ENCODE measurements around the gene S100A2. TPM values are rescaled to one million over a fixed set of nuclear protein-coding genes. Genes with fewer than 3 reads are reported as not detected.

The S100A2 gene
- total and polyA plus RNA-seq, 2 of the 13 experiments (the other 11 are each of a cell fraction or from before 2014, with no cell fraction given), result 1.2 TPM

DNA sequence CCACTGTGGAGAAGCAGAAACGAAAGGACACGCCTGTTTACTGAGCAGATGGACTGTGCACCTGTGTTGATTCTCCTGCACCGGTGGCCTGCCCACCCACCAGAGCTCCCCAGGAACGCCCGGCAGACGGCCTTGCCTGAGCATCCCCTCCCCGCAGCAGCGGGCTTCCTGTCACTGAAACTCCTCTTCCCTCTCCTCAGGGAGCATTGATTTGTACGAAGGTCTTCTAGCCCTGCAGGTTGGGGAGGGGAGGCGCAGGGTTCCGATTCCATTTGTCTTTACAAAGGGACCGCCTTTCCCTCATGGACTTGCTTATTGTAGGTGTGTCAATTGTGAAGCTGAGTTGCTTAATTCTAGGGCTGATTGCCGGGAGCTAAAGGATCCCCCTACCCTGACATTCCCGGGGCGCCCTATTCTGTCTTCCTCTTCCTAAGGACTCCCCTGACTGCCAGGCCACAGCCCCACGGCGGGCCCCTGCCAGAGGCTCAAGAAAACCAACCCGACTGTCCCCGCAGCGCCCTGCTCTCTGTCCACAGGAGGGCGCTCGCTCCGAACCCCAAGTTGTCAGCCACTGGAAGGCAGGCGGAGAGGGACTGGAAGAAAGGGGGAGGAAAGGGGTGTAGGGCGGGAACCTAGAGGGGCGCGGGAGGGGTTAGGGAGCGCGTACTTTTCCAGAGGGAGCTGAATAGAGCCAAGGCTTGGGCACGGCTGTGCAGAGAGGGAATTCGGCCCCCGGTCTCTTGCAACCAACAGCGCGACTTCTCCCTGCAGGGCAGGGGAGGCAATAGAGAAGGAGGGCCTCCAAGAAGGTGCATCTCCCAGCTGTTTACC lies 32.7 kb downstream of the S100A2 start (continued):
- TF ChIP-seq FOXJ3 (CRISPR knock-in tag; IDR thresholded peaks at IDR 0.05; ENCODE audit: borderline replicate concordance) (no peak; the same call in 1 of the 2 replicates), SRSF4 (IDR thresholded peaks at IDR 0.05; ENCODE audit: low read depth, low read length, poor library complexity, severe bottlenecking) (no peak), NFYB (CRISPR knock-in tag; IDR thresholded peaks at IDR 0.05) (0 out of 2 replicates have a peak, but pooled peaks have one; percentile 4), JUN (CRISPR knock-in tag; IDR thresholded peaks at IDR 0.05) (no peak), ZNF556 (CRISPR knock-in tag; IDR thresholded peaks at IDR 0.05; ENCODE audit: borderline replicate concordance) (no peak), KLF15 (CRISPR knock-in tag; IDR thresholded peaks at IDR 0.05; ENCODE audit: borderline replicate concordance) (no peak), ZIK1 (CRISPR knock-in tag; IDR thresholded peaks at IDR 0.05; ENCODE audit: borderline replicate concordance, low read depth) (no peak), YEATS4 (CRISPR knock-in tag; IDR thresholded peaks at IDR 0.05; ENCODE audit: borderline replicate concordance) (peak; percentile 31; the same call in 1 of the 2 replicates), ISX (CRISPR knock-in tag; conservative IDR thresholded peaks at IDR 0.05) (no peak)
- TF ChIP-seq, protein P1, sequence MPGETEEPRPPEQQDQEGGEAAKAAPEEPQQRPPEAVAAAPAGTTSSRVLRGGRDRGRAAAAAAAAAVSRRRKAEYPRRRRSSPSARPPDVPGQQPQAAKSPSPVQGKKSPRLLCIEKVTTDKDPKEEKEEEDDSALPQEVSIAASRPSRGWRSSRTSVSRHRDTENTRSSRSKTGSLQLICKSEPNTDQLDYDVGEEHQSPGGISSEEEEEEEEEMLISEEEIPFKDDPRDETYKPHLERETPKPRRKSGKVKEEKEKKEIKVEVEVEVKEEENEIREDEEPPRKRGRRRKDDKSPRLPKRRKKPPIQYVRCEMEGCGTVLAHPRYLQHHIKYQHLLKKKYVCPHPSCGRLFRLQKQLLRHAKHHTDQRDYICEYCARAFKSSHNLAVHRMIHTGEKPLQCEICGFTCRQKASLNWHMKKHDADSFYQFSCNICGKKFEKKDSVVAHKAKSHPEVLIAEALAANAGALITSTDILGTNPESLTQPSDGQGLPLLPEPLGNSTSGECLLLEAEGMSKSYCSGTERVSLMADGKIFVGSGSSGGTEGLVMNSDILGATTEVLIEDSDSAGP (CRISPR knock-in tag; IDR thresholded peaks at IDR 0.05; ENCODE audit: borderline replicate concordance), result peak; percentile 51; the same call in 1 of the 2 replicates
- TF ChIP-seq, protein P2, sequence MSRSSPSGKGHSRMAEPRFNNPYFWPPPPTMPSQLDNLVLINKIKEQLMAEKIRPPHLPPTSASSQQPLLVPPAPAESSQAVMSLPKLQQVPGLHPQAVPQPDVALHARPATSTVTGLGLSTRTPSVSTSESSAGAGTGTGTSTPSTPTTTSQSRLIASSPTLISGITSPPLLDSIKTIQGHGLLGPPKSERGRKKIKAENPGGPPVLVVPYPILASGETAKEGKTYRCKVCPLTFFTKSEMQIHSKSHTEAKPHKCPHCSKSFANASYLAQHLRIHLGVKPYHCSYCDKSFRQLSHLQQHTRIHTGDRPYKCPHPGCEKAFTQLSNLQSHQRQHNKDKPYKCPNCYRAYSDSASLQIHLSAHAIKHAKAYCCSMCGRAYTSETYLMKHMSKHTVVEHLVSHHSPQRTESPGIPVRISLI (CRISPR knock-in tag; IDR thresholded peaks at IDR 0.05; ENCODE audit: borderline replicate concordance), result no peak
- TF ChIP-seq, protein P3, sequence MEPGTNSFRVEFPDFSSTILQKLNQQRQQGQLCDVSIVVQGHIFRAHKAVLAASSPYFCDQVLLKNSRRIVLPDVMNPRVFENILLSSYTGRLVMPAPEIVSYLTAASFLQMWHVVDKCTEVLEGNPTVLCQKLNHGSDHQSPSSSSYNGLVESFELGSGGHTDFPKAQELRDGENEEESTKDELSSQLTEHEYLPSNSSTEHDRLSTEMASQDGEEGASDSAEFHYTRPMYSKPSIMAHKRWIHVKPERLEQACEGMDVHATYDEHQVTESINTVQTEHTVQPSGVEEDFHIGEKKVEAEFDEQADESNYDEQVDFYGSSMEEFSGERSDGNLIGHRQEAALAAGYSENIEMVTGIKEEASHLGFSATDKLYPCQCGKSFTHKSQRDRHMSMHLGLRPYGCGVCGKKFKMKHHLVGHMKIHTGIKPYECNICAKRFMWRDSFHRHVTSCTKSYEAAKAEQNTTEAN (CRISPR knock-in tag; conservative IDR thresholded peaks at IDR 0.05), result no peak
- TF ChIP-seq, protein P4, sequence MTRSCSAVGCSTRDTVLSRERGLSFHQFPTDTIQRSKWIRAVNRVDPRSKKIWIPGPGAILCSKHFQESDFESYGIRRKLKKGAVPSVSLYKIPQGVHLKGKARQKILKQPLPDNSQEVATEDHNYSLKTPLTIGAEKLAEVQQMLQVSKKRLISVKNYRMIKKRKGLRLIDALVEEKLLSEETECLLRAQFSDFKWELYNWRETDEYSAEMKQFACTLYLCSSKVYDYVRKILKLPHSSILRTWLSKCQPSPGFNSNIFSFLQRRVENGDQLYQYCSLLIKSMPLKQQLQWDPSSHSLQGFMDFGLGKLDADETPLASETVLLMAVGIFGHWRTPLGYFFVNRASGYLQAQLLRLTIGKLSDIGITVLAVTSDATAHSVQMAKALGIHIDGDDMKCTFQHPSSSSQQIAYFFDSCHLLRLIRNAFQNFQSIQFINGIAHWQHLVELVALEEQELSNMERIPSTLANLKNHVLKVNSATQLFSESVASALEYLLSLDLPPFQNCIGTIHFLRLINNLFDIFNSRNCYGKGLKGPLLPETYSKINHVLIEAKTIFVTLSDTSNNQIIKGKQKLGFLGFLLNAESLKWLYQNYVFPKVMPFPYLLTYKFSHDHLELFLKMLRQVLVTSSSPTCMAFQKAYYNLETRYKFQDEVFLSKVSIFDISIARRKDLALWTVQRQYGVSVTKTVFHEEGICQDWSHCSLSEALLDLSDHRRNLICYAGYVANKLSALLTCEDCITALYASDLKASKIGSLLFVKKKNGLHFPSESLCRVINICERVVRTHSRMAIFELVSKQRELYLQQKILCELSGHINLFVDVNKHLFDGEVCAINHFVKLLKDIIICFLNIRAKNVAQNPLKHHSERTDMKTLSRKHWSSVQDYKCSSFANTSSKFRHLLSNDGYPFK (CRISPR knock-in tag; IDR thresholded peaks at IDR 0.05; ENCODE audit: borderline replicate concordance), result no peak

Data from HepG2 (cell line).